Neural cell (in vitro differentiated cells): Measurements from ENCODE around the gene ADORA2A. TPM values are rescaled to one million over a fixed set of nuclear protein-coding genes. Genes with fewer than 3 reads are reported as not detected.

Experiments
- H2AFZ ChIP-seq: fragments of 200-600, 300-800 bp; sonication (generic), shearing (Covaris generic); 2 replicates; pipeline ENCODE4 v1.6.0; 2014; ENCODE audit warnings: low read depth, mild to moderate bottlenecking, antibody characterized with exemption, low read length, moderate library complexity
- H3F3A ChIP-seq: fragments of 200-600 bp; shearing (Covaris generic); 2 replicates; pipeline ENCODE4 v1.6.1; 2016; ENCODE audit warnings: mild to moderate bottlenecking, moderate library complexity, mixed read lengths, antibody characterized with exemption, low read length; ENCODE audit not compliant: insufficient read depth, poor library complexity, severe bottlenecking
- H3K27ac ChIP-seq: fragments of 200-600, 300-800 bp; sonication (generic), shearing (Covaris generic); 2 replicates; pipeline ENCODE4 v1.5.1; 2014; ENCODE audit warnings: mild to moderate bottlenecking, low read length, moderate library complexity
- H3K27me3 ChIP-seq: fragments of 300-800, 200-600 bp; sonication (generic), shearing (Covaris generic); 2 replicates; pipeline ENCODE4 v1.6.0; 2014; ENCODE audit warnings: mild to moderate bottlenecking, low read depth, low read length, moderate library complexity; ENCODE audit not compliant: insufficient read depth
- H3K36me3 ChIP-seq: fragments of 300-800, 200-600 bp; sonication (generic), shearing (Covaris generic); 2 replicates; pipeline ENCODE4 v1.5.1; 2014; ENCODE audit warnings: mild to moderate bottlenecking, antibody characterized with exemption, low read length, moderate library complexity; ENCODE audit not compliant: insufficient read depth
- H3K4me2 ChIP-seq: fragments of 300-800, 200-600 bp; sonication (generic), shearing (Covaris generic); 2 replicates; pipeline ENCODE4 v1.6.0; 2014; ENCODE audit warnings: mild to moderate bottlenecking, low read length
- H3K4me3 ChIP-seq: fragments of 300-800, 200-600 bp; sonication (generic), shearing (Covaris generic); 2 replicates; pipeline ENCODE4 v1.5.1; 2014; ENCODE audit warnings: mild to moderate bottlenecking, low read length, moderate library complexity
- H3K79me2 ChIP-seq: fragments of 200-600 bp; shearing (Covaris generic); replicated peaks from 2 replicates; pipeline ENCODE4 v1.6.0; 2014; ENCODE audit warnings: mild to moderate bottlenecking, low read length, moderate library complexity; ENCODE audit not compliant: insufficient read depth
- H3K9ac ChIP-seq: fragments of 300-800, 200-600 bp; sonication (generic), shearing (Covaris generic); 2 replicates; pipeline ENCODE4 v1.6.1; 2016; ENCODE audit warnings: mild to moderate bottlenecking, low read length, mixed read lengths
- H3K9me2 ChIP-seq: fragments of 200-600 bp; shearing (Covaris generic); 2 replicates; pipeline ENCODE4 v1.6.1; 2016; ENCODE audit warnings: mild to moderate bottlenecking, low read length, mixed read lengths; ENCODE audit not compliant: insufficient read depth
- H3K9me3 ChIP-seq: fragments of 200-600, 300-800 bp; sonication (generic), shearing (Covaris generic); 2 replicates; pipeline ENCODE4 v1.6.1; 2016; ENCODE audit warnings: mild to moderate bottlenecking, mixed run types, low read length, moderate library complexity, mixed read lengths
- H4K20me1 ChIP-seq: fragments of 200-600 bp; shearing (Covaris generic); 2 replicates; pipeline ENCODE4 v1.6.1; 2016; ENCODE audit warnings: mild to moderate bottlenecking, mixed run types; ENCODE audit not compliant: insufficient read depth
- CTCF ChIP-seq: fragments of 450-650 bp; IDR thresholded peaks from 2 replicates; pipeline ENCODE4 v1.5.1; 2014; ENCODE audit warnings: antibody characterized with exemption, mild to moderate bottlenecking, moderate library complexity; ENCODE audit not compliant: poor library complexity, severe bottlenecking
- EP300 ChIP-seq: fragments of 450-650 bp; conservative IDR thresholded peaks from 2 replicates; pipeline ENCODE4 v1.6.1; 2014; ENCODE audit warnings: antibody characterized with exemption, mild to moderate bottlenecking, moderate library complexity; ENCODE audit not compliant: poor library complexity, severe bottlenecking
- EZH2 ChIP-seq: fragments of 200-600, 300-800 bp; shearing (Covaris generic), sonication (generic); IDR thresholded peaks from 2 replicates; pipeline ENCODE4 v1.6.1; 2014; ENCODE audit warnings: antibody characterized with exemption, low read length, borderline replicate concordance, mild to moderate bottlenecking; ENCODE audit not compliant: insufficient read depth, poor library complexity, severe bottlenecking
- MXI1 ChIP-seq: fragments of 450-650 bp; conservative IDR thresholded peaks from 2 replicates; pipeline ENCODE4 v1.6.1; 2014; ENCODE audit warnings: antibody characterized with exemption, mild to moderate bottlenecking; ENCODE audit not compliant: poor library complexity, severe bottlenecking
- POLR2AphosphoS5 ChIP-seq: IDR thresholded peaks from 2 replicates; pipeline ENCODE4 v1.6.1; 2012
- RAD21 ChIP-seq: fragments of 450-650 bp; conservative IDR thresholded peaks from 2 replicates; pipeline ENCODE4 v1.6.1; 2014; ENCODE audit warnings: antibody characterized with exemption, mild to moderate bottlenecking, moderate library complexity
- REST ChIP-seq: IDR thresholded peaks from 2 replicates; pipeline ENCODE4 v1.6.1; 2012; ENCODE audit warnings: borderline replicate concordance
- SMC3 ChIP-seq: fragments of 450-650 bp; conservative IDR thresholded peaks from 2 replicates; pipeline ENCODE4 v1.6.1; 2014; ENCODE audit warnings: antibody characterized with exemption, mild to moderate bottlenecking, moderate library complexity; ENCODE audit not compliant: poor library complexity
- TAF1 ChIP-seq: IDR thresholded peaks from 2 replicates; pipeline ENCODE4 v1.6.1; 2012; ENCODE audit warnings: low read depth
- polyA minus RNA-seq: library from RNA; depleted of rRNA, polyadenylated mRNA; stranded (reverse); fragments of >200 nt; gene quantifications from 2 replicates; pipeline ENCODE4 v1.2.3, GENCODE V29; 2014
- polyA plus RNA-seq: library from polyadenylated mRNA; depleted of rRNA; stranded (reverse); fragments of >200 nt; gene quantifications from 2 replicates; pipeline ENCODE4 v1.2.3, GENCODE V29; 2014

The ADORA2A gene
- polyA plus RNA-seq (2.9 and 6.7 TPM in 2 replicates), polyA minus RNA-seq (1.7 and 3.7 TPM in 2 replicates)

- Histone ChIP-seq H2AFZ (no peak within 1 kb of the TSS), H3K9me3 (no peaks in the 10 kb centered on the region), H3K79me2 (no peaks in the 10 kb centered on the region), H3K9me2 (no peaks in the 10 kb centered on the region), H3K36me3 (no peaks in the 10 kb centered on the region), H3K27ac (no peak within 1 kb of the TSS), H3K4me3 (no peak within 1 kb of the TSS), H3K9ac (no peak within 1 kb of the TSS), H4K20me1 (no peaks in the 10 kb centered on the region), H3F3A (no peaks in the 10 kb centered on the region), H3K4me2 (no peak within 1 kb of the TSS), H3K27me3 (peaks cover 28% of the 10 kb centered on the region)
- TF ChIP-seq CTCF (no peak), RAD21 (no peak), POLR2AphosphoS5 (no peak), REST (no peak), SMC3 (no peak), EP300 (no peak), MXI1 (no peak), TAF1 (no peak), EZH2 (no peak)
These were observed at the start of gene ADORA2A for GRCh38 chr22:24427500-24428164. ADORA2A (plus strand) TSS chr22:24427599; CDS start chr22:24433405, 5,806 bp downstream.

GRCh38 chr22:24379536-24379935, 47.9 kb upstream of the ADORA2A start:
- H3K9ac ChIP-seq: no peak overlapping the region
- no peaks in the 10 kb centered on the region for H3F3A ChIP-seq
- TF ChIP-seq POLR2AphosphoS5: no peak
- no peak for TF ChIP-seq EZH2
- TF ChIP-seq EP300: no peak
- no peak for TF ChIP-seq CTCF
- TF ChIP-seq TAF1: no peak
- TF ChIP-seq RAD21: no peak
- TF ChIP-seq REST: no peak
- TF ChIP-seq MXI1: no peak
- TF ChIP-seq SMC3: no peak
- H2AFZ ChIP-seq: no peak overlapping the region
- H3K9me2 ChIP-seq: no peaks in the 10 kb centered on the region
- H4K20me1 ChIP-seq: no peaks in the 10 kb centered on the region
- H3K27me3 ChIP-seq: no peaks in the 10 kb centered on the region
- no peak overlapping the region for H3K27ac ChIP-seq
- no peaks in the 10 kb centered on the region for H3K9me3 ChIP-seq
- H3K79me2 ChIP-seq: no peaks in the 10 kb centered on the region
- H3K4me3 ChIP-seq: no peak overlapping the region
- no peak overlapping the region for H3K4me2 ChIP-seq
- peaks cover 9% of the 10 kb centered on the region for H3K36me3 ChIP-seq
